C4-2B (cell line): ENCODE measurements around the gene IGFBP3.

Experiments
- H3K27ac ChIP-seq: fragments of 450-650 bp; 2 replicates; pipeline ENCODE4 v1.5.1; 2017
- CTCF ChIP-seq: fragments of 450-650 bp; conservative IDR thresholded peaks from 2 replicates; pipeline ENCODE4 v1.5.1; 2017; ENCODE audit warnings: mild to moderate bottlenecking
- ZFX ChIP-seq: fragments of 450-650 bp; IDR thresholded peaks from 2 replicates; pipeline ENCODE4 v1.6.1; 2017

IGFBP3 gene, protein sequence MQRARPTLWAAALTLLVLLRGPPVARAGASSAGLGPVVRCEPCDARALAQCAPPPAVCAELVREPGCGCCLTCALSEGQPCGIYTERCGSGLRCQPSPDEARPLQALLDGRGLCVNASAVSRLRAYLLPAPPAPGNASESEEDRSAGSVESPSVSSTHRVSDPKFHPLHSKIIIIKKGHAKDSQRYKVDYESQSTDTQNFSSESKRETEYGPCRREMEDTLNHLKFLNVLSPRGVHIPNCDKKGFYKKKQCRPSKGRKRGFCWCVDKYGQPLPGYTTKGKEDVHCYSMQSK

DNA sequence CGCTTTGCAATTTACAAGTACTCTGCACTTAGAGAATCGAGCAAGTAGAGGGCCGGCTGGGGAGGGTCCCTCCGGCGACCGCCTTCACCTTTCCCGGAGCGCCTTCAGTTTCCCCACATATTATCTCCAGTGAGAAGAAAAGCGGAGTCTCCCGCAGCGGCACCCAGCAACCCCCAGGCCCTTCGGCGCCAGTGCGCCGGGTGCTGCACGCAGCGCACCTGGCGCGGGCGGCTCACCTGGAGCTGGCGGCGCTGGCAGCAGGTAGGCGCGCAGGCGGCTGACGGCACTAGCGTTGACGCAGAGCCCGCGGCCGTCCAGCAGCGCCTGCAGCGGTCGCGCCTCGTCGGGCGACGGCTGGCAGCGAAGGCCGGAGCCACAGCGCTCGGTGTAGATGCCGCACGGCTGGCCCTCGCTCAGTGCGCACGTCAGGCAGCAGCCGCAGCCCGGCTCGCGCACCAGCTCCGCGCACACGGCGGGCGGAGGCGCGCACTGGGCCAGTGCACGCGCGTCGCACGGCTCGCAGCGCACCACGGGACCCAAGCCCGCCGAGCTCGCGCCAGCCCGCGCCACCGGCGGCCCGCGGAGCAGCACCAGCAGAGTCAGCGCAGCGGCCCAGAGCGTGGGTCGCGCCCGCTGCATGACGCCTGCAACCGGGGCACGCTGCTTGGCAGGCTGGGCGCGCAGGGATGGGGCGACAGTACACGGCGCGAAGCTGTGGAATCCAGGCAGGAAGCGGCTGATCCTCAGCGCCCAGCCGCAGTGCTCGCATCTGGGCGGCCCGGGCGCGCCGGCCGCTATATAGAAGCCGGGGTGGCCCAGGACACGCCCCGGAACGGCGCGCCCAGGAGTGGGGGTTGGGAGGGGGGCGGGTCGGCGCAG, at the start of gene IGFBP3:
Gene IGFBP3, minus strand, starts transcription at position 771 of the 879 bp plus-strand sequence. Its CDS starts 132 bp downstream, at position 639.
- H3K27ac ChIP-seq: peak within 1 kb of the TSS; percentile 40
- 0 out of 2 replicates have a peak, but pooled peaks have one; percentile 23 for TF ChIP-seq ZFX
- peak; percentile 2; the same call in 1 of the 2 replicates for TF ChIP-seq CTCF

DNA sequence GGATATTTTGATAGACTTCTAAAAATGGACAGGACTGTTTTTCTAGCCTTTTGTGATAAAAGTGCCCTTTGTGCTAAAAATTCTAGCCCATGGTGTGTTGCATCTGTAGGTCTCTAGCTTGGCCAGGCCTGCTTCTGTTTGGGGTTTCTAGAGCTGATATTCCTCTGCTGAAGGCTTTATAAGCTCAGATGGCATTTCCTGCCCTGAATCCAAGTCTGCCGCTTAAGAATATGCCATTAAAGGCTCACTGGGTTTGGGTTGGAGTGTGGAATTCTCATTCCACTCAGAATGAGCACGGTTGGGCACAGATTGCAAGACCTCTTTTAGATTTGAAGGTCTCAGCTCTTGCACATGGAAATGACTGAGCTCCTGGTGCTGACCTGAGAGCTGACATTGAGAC, 49.4 kb upstream of the IGFBP3 start:
- no peak overlapping the region for H3K27ac ChIP-seq
- TF ChIP-seq CTCF: no peak
- TF ChIP-seq ZFX: no peak

GRCh38 chr7:45969940-45970339, 48.9 kb upstream of the IGFBP3 start:
- TF ChIP-seq CTCF: no peak
- TF ChIP-seq ZFX: no peak
- H3K27ac ChIP-seq: no peak overlapping the region

DNA sequence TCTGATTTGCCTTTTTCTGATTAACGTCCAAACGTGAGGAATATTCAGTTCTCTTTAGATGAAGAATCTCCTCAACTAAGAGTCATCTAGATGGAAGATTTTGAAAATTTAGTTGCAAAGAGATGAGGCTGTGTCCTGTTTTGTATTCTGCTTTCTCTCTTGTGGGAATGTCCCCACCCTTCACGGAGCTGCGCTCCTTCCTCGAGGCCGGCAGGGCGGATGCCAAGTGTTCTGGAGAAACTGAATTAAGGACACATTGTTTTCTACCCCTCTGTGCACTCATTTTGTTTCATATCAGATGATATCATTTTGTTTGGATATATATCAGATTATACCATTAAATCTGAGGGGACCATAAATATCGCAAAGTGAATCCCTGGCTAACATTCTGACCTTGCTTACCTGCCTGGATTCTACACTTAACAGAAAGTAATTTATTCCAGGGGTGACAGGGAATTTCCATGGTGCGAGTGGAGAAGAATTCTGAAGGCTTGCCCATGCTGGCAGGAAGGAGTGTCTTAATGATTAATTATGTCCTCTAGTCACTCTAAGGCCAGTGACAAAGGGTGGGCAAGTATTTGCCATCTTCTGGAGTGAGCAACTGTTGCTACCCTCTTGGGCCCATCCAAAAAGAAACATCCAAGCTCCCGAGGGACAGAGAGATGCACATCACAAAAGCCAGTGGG, 47.9 kb upstream of the IGFBP3 start:
- no peak for TF ChIP-seq ZFX
- no peak for TF ChIP-seq CTCF
- no peak overlapping the region for H3K27ac ChIP-seq

- TF ChIP-seq ZFX: no peak
- no peak for TF ChIP-seq CTCF
- H3K27ac ChIP-seq: no peak overlapping the region
Observed at GRCh38 chr7:45968312-45968711, 47.2 kb upstream of the IGFBP3 start.

DNA sequence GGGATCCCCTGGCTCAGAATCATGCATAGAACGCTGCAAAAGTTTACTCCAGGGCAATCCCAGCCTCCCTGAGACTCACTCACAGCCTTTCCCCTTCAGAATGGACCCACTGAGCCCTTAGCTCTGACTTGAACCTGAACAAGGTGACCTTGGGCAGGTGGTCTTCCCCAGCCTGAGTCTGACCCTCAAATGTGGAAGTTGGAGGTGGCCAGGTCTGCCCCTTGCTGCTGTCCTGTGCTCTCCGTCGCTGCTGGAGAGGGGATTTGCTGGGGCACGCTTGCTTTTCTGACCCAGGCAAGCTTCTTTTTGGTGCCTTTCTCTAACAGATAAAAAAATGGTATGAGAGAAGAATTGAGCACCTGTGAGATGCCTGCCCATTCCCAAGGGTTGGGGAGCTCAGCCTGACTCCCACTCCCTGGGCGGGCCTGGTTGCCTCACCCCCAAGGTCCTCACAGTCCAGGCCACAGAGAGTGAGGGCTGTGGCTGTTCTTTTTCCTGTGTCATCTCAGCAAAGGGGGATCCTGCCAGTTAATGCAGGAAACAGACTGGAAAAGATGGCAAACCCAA, 46.6 kb upstream of the IGFBP3 start:
- no peak overlapping the region for H3K27ac ChIP-seq
- TF ChIP-seq ZFX: no peak

GRCh38 chr7:45962861-45963260, 41.8 kb upstream of the IGFBP3 start:
- H3K27ac ChIP-seq: no peak overlapping the region
- TF ChIP-seq ZFX: no peak
- TF ChIP-seq CTCF: no peak
